ENCODE measurements around the gene MMD.

GRCh38 chr17:55423535-55423934, 1.9 kb upstream of the MMD start:
- TF ChIP-seq MAX (IDR thresholded peaks at IDR 0.05) (no peak), EP300 (IDR thresholded peaks at IDR 0.05; ENCODE audit: borderline replicate concordance) (no peak), CREB1 (IDR thresholded peaks at IDR 0.05; ENCODE audit: low read depth) (no peak)
